Fibroblast of lung (primary cell): ENCODE results near the gene TMEM221. TPM values are rescaled to one million over a fixed set of nuclear protein-coding genes. Genes with fewer than 3 reads are reported as not detected.

ENCODE experiments used
- DNase-seq, 2 donors: peaks; one replicate each; pipeline versions ENCODE4 v3.0.0 to v3.0.0-alpha.2; 2010; ENCODE audit warnings: low read depth in 2 of 2
- H2AFZ ChIP-seq: 2 replicates; pipeline ENCODE4 v1.5.1; 2012; ENCODE audit warnings: low read length, control low read depth, inconsistent platforms
- H3K27ac ChIP-seq: 2 replicates; pipeline ENCODE4 v1.5.1; 2011; ENCODE audit warnings: low read length, control low read depth; ENCODE audit not compliant: insufficient read depth
- H3K27me3 ChIP-seq: 2 replicates; pipeline ENCODE4 v1.5.1; 2011; ENCODE audit warnings: mild to moderate bottlenecking, low read length; ENCODE audit not compliant: control insufficient read depth, insufficient read depth
- H3K36me3 ChIP-seq: 2 replicates; pipeline ENCODE4 v1.5.1; 2011; ENCODE audit warnings: low read length; ENCODE audit not compliant: control insufficient read depth, insufficient read depth
- H3K4me1 ChIP-seq: 2 replicates; pipeline ENCODE4 v1.5.1; 2011; ENCODE audit warnings: low read length; ENCODE audit not compliant: control insufficient read depth, insufficient read depth; ENCODE audit errors: extremely low read depth
- H3K4me2 ChIP-seq: 2 replicates; pipeline ENCODE4 v1.5.1; 2011; ENCODE audit warnings: low read length, control low read depth; ENCODE audit not compliant: insufficient read depth; ENCODE audit errors: extremely low read depth
- H3K4me3 ChIP-seq, 4 experiments: fragments of 200-600 bp in 1 of 4; sonication (generic) in 1 of 4; replicated peaks in 1 of 4; 2 replicates each; pipeline ENCODE4 v1.5.1; 2011 to 2016; ENCODE audit warnings: low read length in 4 of 4, low read depth in 3 of 4, mild to moderate bottlenecking in 3 of 4, control low read depth in 2 of 4, inconsistent platforms in 1 of 4, mixed read lengths in 1 of 4; ENCODE audit not compliant: insufficient read depth in 1 of 4; ENCODE audit errors: control extremely low read depth in 1 of 4
- H3K79me2 ChIP-seq: 2 replicates; pipeline ENCODE4 v1.5.1; 2012; ENCODE audit warnings: mild to moderate bottlenecking, low read length, inconsistent platforms; ENCODE audit not compliant: control insufficient read depth, insufficient read depth
- H3K9ac ChIP-seq: 2 replicates; pipeline ENCODE4 v1.5.1; 2011; ENCODE audit warnings: mild to moderate bottlenecking, low read length, control low read depth; ENCODE audit not compliant: insufficient read depth
- H3K9me3 ChIP-seq: 2 replicates; pipeline ENCODE4 v1.5.1; 2012; ENCODE audit warnings: low read depth, low read length; ENCODE audit not compliant: control insufficient read depth, insufficient read depth
- H4K20me1 ChIP-seq: 2 replicates; pipeline ENCODE4 v1.5.1; 2011; ENCODE audit warnings: low read length; ENCODE audit not compliant: control insufficient read depth, insufficient read depth; ENCODE audit errors: extremely low read depth
- CTCF ChIP-seq, 2 donors: IDR thresholded peaks in 1 of 2; conservative IDR thresholded peaks in 1 of 2; 1 replicate in 1 of 2; 2 replicates in 1 of 2; pipeline ENCODE4 v1.5.1; 2011 to 2012; ENCODE audit warnings: low read length in 2 of 2, control low read depth in 1 of 2, inconsistent platforms in 1 of 2, low read depth in 1 of 2, mild to moderate bottlenecking in 1 of 2
- EZH2 ChIP-seq: IDR thresholded peaks from 2 replicates; pipeline ENCODE4 v1.5.1; 2012; ENCODE audit warnings: low read length, control low read depth, mild to moderate bottlenecking; ENCODE audit errors: missing control alignments
- polyA plus RNA-seq, 2 donors: library from polyadenylated mRNA; depleted of rRNA in 1 of 2; stranded (reverse) in 1 of 2; unstranded in 1 of 2; fragments of >200 nt; gene quantifications; 2 replicates each; pipeline ENCODE4 v1.2.1, GENCODE V29; 2011 to 2012; ENCODE audit warnings: missing spikeins in 1 of 2
- total RNA-seq: library from RNA; depleted of rRNA; stranded (reverse); fragments of >200 nt; gene quantifications from 2 replicates; pipeline ENCODE4 v1.2.1, GENCODE V29; 2014

The TMEM221 gene
- total and polyA plus RNA-seq, 2 donors (not counting 1 experiment from before 2014, with no cell fraction given) = 0.17 TPM; not detected in 1

- no peak overlapping the region for H3K9ac ChIP-seq
- H3K36me3 ChIP-seq = no peaks in the 10 kb centered on the region
- no peak for DNase-seq
- H3K4me2 ChIP-seq = no peak overlapping the region
- no peaks in the 10 kb centered on the region for H3K79me2 ChIP-seq
- H2AFZ ChIP-seq = no peak overlapping the region
- no peak overlapping the region for H3K27ac ChIP-seq
- no peaks in the 10 kb centered on the region for H4K20me1 ChIP-seq
- H3K4me1 ChIP-seq = no peaks in the 10 kb centered on the region
- H3K4me3 ChIP-seq = no peak overlapping the region
- no peaks in the 10 kb centered on the region for H3K9me3 ChIP-seq
- no peak for TF ChIP-seq EZH2
- no peaks in the 10 kb centered on the region for H3K27me3 ChIP-seq
Measured at GRCh38 chr19:17489392-17490030, 41.0 kb upstream of the TMEM221 start.

- no peak overlapping the region for H3K4me2 ChIP-seq
- TF ChIP-seq EZH2 (no peak), CTCF (conservative IDR thresholded peaks at IDR 0.05 in 1 of 2, IDR thresholded peaks at IDR 0.05 in 1 of 2; ENCODE audit: low read depth in 1 of 2, low read length in 2 of 2) (no peak)
Measured at GRCh38 chr19:17488593-17489391, 40.3 kb upstream of the TMEM221 start.

GRCh38 chr19:17487284-17488121, 39.0 kb upstream of the TMEM221 start:
- TF ChIP-seq CTCF (conservative IDR thresholded peaks at IDR 0.05 in 1 of 2, IDR thresholded peaks at IDR 0.05 in 1 of 2; ENCODE audit: low read depth in 1 of 2, low read length in 2 of 2) = no peak
- TF ChIP-seq EZH2 = no peak

More at GRCh38 chr19:17488593-17489391, 40.3 kb upstream of the TMEM221 start:
- no peak overlapping the region for H2AFZ ChIP-seq
- H3K79me2 ChIP-seq = no peaks in the 10 kb centered on the region
- H3K27me3 ChIP-seq = no peaks in the 10 kb centered on the region
- H3K4me1 ChIP-seq = no peaks in the 10 kb centered on the region
- no peak overlapping the region for H3K4me3 ChIP-seq
- no peaks in the 10 kb centered on the region for H4K20me1 ChIP-seq
- no peak overlapping the region for H3K9ac ChIP-seq
- H3K9me3 ChIP-seq = no peaks in the 10 kb centered on the region
- no peak overlapping the region for H3K27ac ChIP-seq
- DNase-seq = peak in 1 of 2 donors; percentile 25
- no peaks in the 10 kb centered on the region for H3K36me3 ChIP-seq

More at GRCh38 chr19:17487284-17488121, 39.0 kb upstream of the TMEM221 start:
- H3K9me3 ChIP-seq = no peaks in the 10 kb centered on the region
- no peaks in the 10 kb centered on the region for H4K20me1 ChIP-seq
- no peaks in the 10 kb centered on the region for H3K27me3 ChIP-seq
- H3K9ac ChIP-seq = no peak overlapping the region
- no peak overlapping the region for H3K27ac ChIP-seq
- no peaks in the 10 kb centered on the region for H3K79me2 ChIP-seq
- no peak for DNase-seq
- H3K4me3 ChIP-seq = no peak overlapping the region
- no peaks in the 10 kb centered on the region for H3K36me3 ChIP-seq
- H3K4me2 ChIP-seq = no peak overlapping the region
- no peaks in the 10 kb centered on the region for H3K4me1 ChIP-seq
- no peak overlapping the region for H2AFZ ChIP-seq
